GOT3 (cell line): ENCODE results near the gene RPS6KA2.
"Not testable (repeated sequence)": the region's sequence is repeated elsewhere in the genome, so short reads cannot be mapped to it uniquely, and the experiment has no call there.

Experiments used
- DNase-seq: peaks from one replicate; lab custom pipeline; 2025; ENCODE audit warnings: mixed read lengths; lab: John Stamatoyannopoulos, UW

RPS6KA2 gene

DNA sequence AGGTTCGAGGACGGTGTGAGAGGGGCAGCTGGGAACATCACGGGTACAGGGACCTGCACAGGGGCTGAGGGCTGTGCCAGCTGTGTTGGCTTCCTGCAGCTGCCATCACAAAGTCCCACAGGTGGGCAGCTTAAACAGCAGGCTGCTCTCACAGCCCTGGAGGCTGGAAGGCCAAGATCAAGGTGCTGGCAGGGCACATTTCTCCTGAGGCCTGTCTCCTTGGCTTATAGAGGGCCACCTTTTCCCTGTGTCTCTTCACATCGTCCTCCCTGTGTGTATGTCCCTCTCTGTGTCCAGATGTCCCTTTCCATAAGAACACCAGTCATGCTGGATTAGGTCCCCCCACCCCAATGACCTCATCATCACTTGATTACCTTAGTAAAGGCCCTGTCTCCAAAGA is 229.2 kb downstream of the RPS6KA2 start:
- no peak for DNase-seq

DNA sequence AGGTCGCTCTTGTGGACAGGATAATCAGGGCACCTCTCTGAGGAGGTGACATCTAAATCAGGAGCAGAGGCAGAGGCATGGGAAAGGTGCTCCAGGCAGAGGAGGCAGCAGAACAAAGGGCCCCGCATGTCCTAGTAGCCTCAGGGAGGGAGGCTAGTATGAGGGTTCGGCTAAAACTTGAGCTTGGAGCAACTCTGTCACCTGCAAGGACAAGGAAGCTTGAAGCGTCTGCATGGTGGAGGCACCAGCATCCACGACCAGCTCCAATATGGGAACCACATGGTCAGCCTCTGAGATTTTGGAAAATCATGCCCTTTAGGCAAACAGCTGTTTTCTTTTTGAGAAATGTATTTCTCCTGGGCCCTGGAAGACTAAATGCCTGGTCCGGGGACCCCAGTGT is 231.3 kb downstream of the RPS6KA2 start:
- no peak for DNase-seq

DNA sequence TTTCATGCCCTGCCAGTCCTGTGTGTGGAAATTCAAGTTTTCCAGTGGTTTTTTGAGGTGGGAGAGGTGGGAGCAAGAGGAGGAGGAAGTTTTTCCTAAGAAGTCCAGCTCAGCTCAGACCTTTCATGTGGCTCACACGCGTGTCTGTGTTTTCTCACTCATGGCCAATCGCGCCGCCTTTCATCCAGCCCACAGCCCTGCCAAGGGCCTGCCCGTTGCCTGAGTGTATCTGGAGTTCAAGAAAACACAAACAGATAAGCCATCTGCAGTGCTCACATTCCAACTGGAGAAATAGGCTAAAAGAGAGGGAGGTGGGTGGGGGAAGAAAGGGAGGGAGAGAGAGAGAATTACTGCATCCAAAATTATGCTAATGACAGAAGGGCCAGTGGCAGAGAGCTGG is 231.7 kb downstream of the RPS6KA2 start:
- DNase-seq: no peak

DNA sequence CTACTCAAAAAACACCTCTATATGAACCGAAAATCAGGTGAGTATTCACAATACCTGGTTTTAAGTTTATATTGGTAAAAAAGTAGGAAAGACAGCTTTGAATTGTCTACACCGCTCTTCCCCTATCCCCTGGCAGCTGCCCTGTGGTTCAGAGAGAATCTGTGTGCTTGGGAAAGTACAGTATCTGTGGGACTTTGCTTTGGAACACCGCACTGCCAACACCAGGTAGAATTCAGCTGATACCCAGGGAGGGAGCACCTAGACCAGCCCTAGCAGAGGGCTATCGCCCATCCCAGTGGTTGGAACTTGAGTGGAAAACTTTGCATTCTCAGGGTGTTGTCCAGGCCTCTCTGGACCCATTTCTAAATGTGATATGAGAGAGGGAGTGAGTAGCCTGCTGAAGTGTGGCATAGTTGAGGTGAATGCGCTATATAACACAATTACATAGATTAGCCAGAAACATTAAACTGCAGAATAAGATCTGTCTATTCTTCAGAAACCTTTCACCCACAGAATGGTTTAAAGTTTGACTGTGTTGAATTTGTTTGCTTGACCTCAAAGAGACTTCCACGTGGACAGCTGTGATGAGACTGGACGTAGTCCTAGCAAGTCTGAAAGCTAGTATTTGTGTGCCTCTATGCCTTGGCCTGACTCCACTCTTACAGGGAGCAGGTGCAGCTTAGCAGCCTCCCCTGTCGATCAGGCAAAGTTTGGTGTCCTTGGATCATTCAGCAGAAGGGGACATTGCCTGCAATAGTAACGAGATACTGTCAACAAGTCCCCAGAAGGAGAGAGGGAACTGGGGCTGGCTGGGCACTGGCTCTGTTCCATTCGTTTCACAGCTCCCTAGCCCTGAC is 232.8 kb downstream of the RPS6KA2 start:
- no peak for DNase-seq

DNA sequence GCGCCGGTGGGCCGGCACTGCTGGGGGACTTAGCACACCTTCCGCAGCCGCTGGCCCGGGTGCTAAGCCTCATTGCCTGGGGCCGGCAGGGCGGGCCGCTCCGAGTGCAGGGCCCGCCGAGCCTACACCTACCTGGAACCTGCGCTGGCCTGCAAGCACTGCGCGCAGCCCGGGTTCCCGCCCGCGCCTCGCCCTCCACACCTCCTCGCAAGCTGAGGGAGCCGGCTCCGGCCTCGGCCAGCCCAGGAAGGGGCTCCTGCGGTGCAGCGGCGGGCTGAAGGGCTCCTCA is 233.6 kb downstream of the RPS6KA2 start:
- no peak for DNase-seq

DNA sequence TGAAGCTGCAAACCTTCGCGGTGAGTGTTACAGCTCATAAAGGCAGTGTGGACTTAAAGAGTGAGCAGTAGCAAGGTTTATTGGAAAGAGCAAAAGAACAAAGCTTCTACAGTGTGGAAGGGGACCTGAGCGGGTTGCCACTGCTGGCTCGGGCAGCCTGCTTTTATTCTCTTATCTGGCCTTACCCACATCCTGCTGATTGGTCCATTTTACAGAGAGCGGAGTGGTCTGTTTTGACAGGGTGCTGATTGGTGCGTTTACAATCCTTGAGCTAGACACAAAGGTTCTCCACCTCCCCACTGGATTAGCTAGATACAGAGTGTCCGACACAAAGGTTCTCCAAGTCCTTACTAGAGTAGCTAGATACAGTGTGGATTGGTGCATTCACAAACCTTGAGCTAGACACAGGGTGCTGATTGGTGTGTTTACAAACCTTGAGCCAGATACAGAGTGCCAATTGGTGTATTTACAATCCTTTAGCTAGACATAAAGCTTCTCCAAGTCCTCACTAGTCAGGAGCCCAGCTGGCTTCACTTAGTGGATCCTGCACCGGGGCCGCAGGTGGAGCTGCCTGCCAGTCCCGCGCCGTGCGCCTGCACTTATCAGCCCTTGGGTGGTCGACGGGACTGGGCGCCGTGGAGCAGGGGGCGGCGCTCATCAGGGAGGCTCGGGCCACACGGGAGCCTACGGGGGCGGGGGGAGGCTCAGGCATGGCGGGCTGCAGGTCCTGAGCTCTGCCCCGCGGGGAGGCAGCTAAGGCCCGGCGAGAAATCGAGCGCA is 234.1 kb downstream of the RPS6KA2 start:
- DNase-seq: not testable (repeated sequence)

DNA sequence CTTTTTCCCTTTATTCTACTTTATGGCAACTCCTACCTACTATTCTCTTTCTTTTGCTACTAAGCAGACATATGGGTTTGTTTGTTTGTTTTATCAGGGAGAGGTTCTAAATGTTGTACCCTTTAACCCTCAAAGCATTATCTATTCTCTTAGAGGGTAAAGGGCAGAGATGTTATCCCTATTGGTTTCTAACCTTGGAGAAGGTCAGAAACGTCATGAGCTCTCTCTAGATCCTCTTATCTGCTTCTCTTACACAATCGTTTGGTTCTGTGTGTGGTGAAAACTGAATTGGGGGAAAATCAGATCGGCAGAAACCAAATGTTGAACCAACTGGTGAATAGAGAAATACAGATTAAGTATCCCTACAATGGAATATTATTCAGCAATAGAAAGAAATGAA is 237.9 kb downstream of the RPS6KA2 start:
- no peak for DNase-seq

DNA sequence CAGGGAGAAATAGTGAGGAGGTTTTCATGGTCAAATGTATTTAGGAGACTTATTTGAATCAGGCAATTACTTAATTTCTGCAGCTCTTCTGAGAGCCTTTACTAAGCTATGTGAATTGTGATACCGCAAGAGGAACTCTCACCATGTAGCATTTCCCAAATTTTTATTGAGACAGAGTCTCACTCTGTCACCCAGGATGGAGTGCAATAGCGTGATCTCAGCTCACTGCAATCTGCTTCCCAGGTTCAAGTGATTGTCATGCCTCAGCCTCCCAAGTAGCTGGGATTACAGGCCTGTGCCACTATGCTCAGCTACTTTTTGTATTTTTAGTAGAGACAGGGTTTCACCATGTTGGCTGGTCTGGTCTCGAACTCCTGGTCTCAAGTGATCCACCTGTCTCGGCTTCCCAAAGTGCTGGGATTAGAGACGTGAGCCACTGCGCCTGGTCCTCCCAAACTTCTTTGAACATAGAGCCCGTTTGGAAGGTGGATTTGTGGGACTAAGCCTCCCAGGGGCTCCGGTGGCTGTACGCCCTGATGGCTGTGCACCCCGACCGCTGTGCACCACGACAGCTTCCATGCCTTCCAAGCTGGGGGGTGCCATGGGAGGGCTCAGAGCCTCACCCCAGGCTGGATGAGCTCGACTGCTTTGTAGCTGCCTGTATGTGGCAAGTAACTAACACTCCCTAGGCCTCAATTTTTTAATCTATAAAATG is 238.6 kb downstream of the RPS6KA2 start:
- DNase-seq: no peak

DNA sequence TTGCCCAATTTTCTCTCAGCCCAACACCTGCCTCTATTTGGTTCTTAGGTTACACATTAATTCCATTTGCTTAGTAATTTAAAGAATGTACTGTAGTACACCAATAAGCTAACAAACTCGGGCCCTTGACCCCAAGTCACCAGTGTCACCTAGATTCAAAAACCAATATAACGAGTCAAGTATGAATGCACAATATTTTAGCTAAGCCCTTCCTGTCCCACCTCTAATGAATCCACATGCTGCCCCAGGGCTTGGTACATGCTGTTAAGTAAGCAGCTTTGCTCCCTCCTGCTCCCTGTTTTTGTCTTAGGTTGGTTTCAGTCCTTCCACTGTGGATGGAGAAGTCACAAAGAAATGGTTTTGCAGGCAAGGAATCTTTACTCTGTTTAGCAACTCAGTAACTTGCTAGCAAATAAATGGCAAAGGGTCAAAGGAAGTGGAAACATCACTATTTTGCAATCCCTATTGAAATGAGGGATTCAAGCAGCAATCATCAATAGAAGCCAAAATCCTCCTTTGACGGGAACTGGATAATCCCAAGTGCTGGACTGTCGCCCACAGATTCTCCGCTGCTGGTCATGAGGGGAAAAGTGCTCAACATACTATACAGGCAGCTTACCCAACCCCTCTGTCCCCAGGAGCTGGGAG is 239.3 kb downstream of the RPS6KA2 start:
- no peak for DNase-seq

DNA sequence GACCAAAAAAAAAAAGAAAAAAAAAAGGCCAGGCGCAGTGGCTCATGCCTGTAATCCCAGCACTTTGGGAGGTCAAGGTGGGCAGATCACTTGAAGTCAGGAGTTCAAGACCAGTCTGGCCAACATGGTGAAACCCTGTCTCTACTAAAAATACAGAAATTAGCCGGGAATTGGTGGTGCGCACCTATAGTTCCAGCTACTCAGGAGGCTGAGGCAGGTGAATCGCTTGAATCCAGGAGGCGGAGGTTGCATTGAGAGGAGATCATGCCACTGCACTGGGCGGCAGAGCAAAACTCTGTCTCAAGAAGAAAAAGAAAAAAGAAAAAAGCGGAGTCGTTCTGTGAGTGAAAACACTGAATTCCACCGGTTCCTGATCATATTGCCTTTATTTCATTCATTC is 240.0 kb downstream of the RPS6KA2 start:
- DNase-seq: not testable (repeated sequence)

DNA sequence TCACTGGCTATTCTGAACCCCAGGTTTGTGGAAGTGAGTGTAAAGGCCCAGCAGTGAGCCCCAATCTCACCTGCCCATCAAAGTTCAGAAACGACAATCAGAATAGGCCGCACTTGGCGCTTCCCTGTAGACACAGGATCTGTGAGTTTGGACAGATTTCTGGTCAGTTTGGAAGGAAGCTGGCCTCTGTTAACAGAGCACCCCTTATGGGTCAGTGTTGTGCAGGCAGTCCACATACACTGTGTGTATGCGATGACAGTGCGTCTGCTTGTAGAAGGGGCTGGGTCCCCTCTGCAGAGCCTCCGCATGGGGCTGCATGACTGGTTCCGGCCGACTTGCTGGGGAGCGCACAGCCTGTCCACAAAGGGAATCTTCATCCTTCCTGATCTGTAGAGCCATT is 240.9 kb downstream of the RPS6KA2 start:
- no peak for DNase-seq

DNA sequence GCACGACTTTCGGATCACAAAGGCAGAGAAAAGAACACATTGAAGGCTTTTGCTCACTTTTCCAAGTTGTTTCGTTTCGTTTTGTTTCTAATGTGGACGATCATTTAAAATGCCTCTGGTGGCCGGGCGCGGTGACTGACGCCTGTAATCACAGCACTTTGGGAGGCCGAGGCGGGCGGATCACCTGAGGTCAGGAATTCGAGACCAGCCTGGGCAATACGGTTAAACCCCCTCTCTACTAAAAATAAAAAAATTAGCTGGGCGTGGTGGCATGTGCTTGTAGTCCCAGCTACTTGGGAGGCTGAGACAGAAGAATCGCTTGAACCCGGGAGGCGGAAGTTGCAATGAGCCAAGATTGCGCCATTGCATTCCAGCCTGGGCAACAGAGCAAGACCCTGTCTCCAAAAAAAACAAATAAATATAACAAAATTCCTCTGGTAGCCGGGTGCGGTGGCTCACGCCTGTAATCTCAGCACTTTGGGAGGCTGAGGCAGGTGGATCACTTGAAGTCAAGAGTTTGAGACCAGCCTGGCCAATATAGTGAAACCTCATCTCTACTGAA is 243.2 kb downstream of the RPS6KA2 start:
- DNase-seq: not testable (repeated sequence)

DNA sequence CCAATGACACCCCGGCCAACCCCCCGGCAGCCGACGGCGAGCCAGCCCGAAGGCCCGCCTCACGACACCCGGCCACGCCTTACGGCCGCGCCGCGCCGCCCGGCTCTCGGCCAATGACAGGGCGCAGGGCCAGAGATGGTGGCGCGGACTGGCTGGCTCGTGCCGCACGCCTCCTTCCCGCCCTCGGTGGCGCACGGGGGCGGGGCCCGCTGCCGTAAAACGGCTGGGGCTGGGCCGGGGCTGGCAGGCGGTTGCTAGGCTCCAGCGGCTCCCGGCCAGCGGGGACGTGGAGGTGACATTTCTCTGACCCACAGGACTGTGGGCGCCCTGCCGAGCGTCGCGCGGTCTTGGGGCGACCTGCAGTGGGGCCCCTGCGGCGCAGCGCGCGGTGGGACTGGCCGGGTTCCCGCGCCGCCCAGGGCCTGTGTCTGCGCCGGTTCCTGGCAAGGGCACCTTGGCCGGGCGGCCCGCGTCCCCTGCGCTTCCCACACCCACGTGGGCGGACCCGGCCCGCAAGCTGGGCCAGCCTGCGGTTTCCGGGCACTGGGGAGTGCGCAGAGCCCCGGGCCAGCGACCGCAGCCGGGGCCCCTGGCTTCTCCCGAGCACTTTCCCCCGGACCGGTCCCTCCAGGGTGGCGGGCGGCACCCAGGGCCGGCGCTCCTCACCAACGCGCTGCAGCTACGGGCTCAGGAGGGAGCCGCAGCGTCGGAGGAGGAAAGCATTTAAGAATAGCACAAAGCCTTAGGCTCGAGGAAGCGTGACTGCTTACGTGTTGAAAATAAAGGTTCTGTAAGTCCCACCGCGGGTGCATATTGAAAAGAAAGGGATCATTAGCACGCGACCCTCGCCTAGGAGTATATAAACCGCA is 243.9 kb downstream of the RPS6KA2 start, which contains the start of gene MPC1:
MPC1 (minus strand) TSS at position 8 of the 869 bp plus-strand sequence. CDS start 64 bp downstream, outside the sequence.
- peak; percentile 90 for DNase-seq

DNA sequence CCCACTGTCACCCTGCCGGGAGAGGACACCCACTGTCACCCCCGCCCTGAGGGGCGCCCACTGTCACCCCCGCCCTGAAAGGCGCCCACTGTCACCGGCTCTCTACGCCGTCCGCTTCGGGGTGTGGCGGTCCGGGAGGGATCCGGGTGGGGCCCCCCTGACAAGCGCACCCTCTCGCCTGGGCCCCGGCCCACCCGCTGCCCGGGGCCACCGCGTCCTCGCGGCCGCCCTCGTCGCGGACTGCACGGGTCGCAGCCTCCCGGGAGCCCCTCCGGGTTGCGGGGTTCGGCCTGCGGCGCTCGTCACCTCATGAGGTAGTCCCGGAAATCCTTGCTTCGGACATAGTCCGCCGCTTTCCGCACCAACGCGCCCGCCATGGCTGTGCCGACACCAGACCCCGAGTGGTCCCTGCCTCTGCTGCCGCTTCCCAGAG is 244.5 kb downstream of the RPS6KA2 start:
- no peak for DNase-seq

DNA sequence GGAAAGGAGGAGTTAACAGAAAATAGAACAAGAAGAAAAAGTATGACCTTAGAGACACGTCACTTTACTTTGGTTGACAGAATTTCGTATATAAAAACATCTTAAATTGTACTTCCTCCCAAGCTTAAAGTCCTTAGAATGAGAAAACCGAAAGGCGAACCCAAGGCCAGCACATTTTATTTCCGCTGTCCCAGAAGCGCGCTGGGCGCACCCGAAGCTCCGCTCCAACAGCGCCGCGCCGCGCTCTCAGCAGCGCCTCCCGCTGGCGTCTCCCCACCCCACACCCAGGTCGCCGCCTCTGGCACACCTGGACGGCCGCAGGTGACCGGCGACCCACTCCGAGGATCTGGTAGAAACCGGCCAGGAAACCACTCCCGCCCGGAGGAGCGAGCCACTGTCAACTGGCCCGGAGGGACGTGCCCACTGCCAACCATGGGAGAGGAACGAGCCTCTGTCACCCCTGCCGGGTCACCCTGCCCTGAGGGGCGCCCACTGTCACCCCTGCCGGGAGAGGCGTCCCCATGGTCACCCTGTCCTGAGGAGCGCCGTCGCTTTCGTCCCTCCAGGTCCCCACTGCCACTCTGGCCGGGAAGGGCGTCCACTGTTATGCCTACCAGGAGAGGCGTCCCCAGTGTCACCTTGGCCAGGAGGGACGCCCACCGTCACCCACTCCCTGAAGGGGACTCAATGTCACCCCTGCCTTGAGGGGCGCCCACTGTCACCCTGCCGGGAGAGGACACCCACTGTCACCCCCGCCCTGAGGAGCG is 245.1 kb downstream of the RPS6KA2 start:
- no peak for DNase-seq

DNA sequence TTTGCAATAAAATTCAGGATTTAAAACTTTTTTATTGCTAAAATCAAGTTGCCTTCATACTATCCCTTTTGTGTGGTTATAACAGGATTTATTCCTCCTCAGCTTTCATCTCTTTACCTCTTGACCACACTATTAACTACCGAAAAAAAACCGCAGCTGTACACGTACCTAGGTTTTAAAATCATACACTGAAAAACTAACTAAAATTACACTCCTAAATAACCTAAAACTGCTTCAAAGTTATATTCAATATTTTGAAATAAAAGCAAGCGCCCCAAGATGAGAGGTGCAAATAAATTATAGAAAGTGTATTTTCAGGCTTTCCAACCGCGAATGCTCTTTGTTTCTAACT is 245.7 kb downstream of the RPS6KA2 start:
- DNase-seq: no peak

DNA sequence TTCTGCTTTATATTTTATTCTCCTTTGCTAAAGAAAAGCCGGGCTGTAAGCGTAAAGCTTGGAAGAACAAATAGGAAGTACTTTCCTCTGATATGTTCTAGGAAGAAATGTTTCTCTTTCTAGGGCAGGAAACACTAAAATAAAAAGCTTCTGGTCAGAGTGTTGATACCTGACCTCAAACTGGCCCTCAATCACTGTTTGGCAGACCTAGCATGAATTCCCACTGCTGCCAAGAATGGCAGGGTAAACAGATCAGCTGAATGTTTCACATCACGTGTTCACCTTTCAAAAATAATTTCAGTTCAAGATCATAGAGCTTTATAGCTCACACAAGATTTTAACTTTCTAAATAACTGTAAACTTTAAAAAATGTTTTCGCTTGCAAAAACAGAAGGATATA is 247.3 kb downstream of the RPS6KA2 start:
- DNase-seq: no peak

DNA sequence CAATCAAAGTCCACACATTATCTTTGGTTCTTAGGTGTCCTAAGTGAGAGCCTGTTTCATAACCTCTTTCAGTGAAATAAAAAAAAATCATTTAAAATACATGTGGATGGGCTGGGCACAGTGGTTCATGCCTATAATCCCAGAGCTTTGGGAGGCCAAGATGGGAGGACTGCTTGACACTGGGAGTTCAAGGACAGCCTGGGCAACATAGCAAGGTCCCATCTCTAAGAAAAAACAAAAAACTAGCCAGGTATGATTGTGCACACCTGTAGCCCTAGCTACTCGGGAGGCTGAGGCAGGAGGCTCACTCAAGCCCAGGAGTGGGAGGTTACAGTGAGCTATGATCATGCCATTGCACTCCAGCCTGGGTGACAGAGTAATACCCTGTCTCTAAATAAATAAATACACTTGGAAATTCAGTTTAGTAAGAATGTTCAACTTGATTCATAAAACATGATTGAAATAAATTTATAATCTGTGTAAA is 247.9 kb downstream of the RPS6KA2 start:
- no peak for DNase-seq

DNA sequence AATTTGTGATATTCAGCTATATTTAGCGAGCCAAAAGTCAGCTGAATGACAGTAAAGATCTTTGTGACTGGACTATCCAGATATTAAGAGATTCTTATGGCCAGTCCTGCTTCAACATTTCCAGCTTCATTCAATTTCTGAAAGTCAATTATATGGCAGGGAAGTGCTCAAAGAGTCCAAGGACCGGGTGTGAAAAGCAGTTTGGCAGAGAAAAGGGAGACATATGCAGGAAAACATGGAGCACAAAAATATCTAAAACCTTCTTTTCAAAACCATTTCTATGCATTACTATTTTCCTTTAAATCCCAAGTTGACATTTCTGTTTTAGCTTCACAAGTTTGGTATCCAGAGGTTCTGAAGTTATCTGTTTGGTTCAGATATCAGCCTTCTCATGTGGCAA is 249.3 kb downstream of the RPS6KA2 start:
- no peak for DNase-seq

DNA sequence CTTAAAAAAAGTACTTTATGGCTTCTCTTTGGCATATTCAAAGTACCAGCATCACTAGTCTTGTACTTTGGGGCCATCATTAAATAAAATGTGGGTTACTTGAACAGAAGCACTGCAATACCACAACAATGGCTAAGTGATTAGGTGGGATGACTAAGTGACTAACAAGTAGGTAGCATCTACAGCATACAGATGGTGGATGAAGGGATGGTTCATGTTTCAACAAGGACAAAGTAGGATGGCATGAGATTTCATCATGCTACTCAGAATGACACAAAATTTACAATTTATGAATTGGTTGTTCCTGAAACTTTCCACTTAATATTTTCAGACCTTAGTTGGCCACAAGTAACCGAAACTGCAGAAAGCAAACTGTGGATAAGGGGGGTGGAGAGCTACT is 252.0 kb downstream of the RPS6KA2 start:
- DNase-seq: no peak
